AG09319 (cell line): Measurements from ENCODE around the gene DCHS1.
A peak's percentile ranks its signal among the peaks of the same experiment; 100 is the strongest.

Experiments
- DNase-seq: peaks from one replicate; pipeline ENCODE4 v3.0.0-alpha.2; 2010; ENCODE audit warnings: low read depth; ENCODE audit errors: extremely low read depth
- TF ChIP-seq, protein P1 (sequence below): IDR thresholded peaks from 2 replicates; pipeline ENCODE4 v1.5.1; 2011; ENCODE audit warnings: low read depth, mild to moderate bottlenecking, inconsistent platforms, low read length, moderate library complexity

Gene DCHS1

DNA sequence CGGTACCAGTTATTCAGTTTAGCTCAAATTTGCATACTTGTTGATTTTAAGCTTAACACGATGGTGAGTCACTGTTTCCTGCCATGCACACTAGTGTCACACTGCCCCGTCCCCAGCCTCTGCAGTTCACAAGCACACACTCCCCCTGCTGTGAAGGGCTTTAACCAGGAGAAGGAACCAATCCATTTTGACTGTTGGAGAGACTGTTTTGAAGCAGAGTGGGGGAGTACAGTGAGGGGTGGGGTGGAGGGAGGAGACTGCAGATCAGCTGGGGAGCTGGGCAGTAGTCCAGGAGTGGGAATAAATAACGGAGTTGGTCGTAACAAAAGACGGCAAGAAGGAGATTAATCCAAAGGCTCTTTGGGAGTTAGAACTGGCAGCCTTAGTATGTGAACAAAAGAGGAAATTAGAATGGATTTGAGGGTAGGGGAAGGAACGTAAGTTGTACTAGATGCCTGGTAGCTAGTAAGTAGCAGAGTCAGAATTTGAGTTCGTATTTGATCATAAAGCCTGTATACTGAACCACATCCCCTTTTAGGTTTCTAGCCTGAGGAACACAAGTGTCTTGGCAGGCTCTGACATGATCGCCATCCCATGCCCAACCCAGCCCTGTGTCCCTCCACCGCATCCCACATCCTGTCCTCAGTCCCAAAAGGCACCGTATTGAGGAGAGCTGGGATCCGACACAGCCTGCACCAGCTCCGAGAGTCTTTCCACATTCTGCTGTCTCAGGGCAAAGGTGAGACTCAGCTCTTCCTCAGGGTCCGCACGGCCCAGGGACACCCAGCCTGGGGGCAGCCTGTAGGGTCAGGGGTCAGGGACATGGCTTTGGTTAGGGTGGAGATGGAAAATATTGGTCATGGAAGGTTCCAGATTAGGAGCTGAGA is 37.2 kb downstream of the DCHS1 start:
- TF ChIP-seq, protein P1, sequence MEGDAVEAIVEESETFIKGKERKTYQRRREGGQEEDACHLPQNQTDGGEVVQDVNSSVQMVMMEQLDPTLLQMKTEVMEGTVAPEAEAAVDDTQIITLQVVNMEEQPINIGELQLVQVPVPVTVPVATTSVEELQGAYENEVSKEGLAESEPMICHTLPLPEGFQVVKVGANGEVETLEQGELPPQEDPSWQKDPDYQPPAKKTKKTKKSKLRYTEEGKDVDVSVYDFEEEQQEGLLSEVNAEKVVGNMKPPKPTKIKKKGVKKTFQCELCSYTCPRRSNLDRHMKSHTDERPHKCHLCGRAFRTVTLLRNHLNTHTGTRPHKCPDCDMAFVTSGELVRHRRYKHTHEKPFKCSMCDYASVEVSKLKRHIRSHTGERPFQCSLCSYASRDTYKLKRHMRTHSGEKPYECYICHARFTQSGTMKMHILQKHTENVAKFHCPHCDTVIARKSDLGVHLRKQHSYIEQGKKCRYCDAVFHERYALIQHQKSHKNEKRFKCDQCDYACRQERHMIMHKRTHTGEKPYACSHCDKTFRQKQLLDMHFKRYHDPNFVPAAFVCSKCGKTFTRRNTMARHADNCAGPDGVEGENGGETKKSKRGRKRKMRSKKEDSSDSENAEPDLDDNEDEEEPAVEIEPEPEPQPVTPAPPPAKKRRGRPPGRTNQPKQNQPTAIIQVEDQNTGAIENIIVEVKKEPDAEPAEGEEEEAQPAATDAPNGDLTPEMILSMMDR = peak; percentile 22
- DNase-seq = peak; percentile 41

DNA sequence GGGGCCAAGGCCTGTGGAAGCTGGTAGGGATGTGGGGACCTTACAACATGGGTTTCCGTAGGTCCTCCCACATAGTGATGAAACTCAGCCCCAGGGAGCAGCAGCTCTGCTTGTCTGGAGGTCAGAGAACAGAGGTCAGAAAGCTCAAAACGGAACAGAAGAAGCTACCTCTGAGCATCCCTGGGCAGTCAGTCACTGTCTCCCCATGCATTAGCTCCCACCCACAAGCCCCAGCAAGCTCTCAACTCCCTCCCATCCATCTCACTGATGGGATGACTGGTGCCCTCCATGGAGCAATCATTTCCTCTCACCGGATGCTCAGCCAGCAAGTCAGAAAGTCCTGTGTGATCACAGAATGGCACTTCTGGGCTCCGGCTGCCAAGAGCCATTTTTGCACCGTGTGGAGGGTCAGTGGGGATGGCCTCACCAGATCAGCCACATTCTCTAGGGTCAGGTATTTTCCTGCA is 38.3 kb downstream of the DCHS1 start:
- TF ChIP-seq, protein P1 = no peak
- no peak for DNase-seq

DNA sequence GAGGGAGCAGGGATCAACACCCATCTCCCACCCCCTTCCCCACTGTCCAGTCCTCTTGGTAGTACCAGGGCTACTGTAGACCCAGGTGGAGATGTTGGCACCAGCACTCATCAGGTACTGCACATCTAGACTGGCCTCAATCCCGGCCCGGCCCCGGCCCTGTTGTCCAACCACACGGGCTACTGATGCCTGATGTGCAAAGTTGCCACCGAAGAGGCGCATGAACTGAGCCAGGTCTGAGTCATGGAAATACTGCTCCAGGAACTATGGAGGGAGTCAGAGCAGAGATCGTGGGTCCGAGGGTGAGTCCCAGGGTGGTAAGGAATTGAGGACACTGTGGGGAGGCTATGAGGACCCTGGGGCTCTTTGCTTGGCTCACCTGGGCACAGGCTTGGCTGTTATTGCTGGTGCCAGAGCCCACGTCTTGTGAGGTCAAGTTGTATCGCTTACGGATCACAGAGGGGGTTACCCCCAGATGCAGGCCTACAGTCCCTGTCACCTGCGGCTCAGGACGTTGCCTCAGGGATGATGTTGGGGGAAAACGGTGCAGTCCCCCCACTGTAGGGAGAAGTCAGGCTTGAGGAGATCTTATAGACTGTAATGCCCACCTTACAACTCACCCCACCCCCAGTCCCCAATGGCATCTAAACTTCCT is 38.9 kb downstream of the DCHS1 start:
- TF ChIP-seq, protein P1 = no peak
- no peak for DNase-seq

DNA sequence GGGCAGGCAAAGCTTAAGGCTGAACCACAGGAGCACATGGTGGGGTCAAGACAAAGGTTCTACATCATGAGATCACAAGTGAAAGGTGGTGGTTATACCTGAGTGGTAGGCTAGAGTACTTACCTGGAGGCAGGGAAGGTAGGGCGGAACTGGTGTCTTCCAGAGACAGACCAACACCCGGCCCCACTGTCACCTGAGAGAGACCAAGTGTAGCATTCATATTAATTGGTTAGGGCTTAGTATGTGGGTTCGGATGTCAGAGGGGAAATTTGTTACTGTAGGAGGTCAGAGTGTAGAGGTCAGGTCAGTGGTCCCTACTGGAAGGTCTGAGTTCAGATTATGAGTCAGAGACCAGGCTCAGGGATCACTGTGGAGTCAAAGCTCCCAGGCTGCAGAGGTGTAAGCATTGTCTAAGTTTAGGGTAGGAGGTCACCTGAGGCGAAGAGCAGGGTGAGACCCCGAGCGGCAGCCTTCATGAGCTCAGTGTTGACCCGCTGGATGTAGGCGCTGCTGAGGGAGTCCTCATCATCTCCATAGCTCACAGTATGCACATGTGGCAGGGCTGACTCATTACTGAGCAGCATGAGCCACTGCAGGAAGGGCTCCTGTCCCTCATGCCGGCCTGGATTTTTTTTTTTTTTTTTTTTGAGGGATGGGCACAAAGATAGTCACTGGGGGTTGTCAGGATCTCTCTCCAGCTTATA is 39.6 kb downstream of the DCHS1 start:
- TF ChIP-seq, protein P1 = no peak
- no peak for DNase-seq

DNA sequence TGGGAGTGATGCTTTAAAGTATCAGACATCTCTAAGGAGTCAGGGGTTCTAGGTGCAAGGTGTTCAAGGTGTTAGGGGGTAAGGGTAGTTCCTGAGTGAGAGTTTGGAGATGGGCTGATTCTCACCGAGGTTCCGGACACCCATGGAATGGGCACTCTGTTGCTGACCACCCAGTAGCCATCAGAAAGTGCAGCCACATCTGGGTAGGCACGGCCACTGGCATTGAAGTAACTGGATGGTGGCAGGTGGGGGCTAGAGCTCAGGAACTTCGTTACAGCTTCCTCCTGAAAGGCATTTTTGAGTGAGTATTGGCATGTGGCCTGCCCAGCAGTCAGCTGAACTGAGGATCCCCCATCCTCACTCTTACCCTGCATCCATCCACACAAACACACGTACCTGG is 40.6 kb downstream of the DCHS1 start:
- no peak for DNase-seq
- TF ChIP-seq, protein P1 = no peak

DNA sequence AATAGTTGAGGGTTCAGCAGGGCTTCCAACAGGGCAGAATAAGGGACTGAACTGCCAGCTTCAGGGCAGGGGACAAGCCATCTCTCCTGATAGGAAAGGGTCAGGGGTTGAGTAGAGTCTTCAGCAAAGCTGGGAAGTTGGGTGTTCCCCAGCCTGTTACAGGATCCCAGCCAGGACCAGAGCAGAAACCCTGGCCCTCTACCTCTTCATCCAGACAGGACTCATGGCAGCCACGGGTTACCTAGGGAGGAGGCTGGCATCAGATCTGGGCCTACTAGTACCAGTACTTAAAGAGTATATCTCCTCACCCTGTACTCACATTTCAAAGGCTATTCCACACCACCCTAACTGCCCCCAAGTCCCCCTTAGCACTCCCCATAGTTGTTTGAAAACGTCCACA is 41.2 kb downstream of the DCHS1 start:
- TF ChIP-seq, protein P1 = no peak
- DNase-seq = no peak
